GM12891 (cell line): ENCODE data around the gene SIK3.

Experiments used
- PAX5 ChIP-seq: IDR thresholded peaks from 2 replicates; pipeline ENCODE4 v1.6.1; 2011; ENCODE audit warnings: low read length, moderate library complexity, mild to moderate bottlenecking; ENCODE audit not compliant: insufficient read depth, severe bottlenecking
- POLR2A ChIP-seq: IDR thresholded peaks from 2 replicates; pipeline ENCODE4 v1.6.1; 2011; ENCODE audit warnings: low read depth, low read length, control low read depth
- POLR2AphosphoS5 ChIP-seq: IDR thresholded peaks from 2 replicates; pipeline ENCODE4 v1.6.1; 2011; ENCODE audit warnings: low read depth, low read length, control low read depth
- SPI1 ChIP-seq: IDR thresholded peaks from 2 replicates; pipeline ENCODE4 v1.6.1; 2011; ENCODE audit warnings: low read depth, low read length, control low read depth
- TAF1 ChIP-seq: IDR thresholded peaks from 2 replicates; pipeline ENCODE4 v1.6.1; 2011; ENCODE audit warnings: low read depth, low read length, control low read depth

DNA sequence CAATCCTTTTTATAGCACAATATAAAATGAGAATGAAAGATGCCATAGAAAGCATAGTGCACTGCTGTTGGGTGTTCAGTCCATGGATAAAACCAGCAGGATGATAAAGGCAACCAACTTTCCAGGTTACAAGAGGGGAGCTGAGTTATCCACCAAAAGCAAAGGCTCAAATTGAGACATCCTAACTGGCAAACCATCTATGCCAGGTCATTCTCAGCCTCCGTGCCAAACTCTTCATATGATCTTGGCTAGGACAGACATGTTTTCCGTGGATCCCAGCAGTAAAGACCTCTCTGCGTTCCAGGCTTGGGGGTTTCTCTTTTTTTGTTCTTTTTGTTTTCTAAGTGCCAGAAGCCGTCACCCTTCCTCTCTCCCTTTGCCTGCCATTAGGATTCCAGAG lies 253.5 kb downstream of the SIK3 start:
- no peak for TF ChIP-seq POLR2A
- no peak for TF ChIP-seq SPI1
- no peak for TF ChIP-seq POLR2AphosphoS5
- TF ChIP-seq TAF1, result no peak
- TF ChIP-seq PAX5, result no peak
